OCI-LY7 (cell line): ENCODE measurements around the gene IDUA.

Experiments used
- CTCF ChIP-seq: fragments of 200-600 bp; sonication (generic); conservative IDR thresholded peaks from 2 replicates; pipeline ENCODE4 v1.5.1; 2014; ENCODE audit warnings: mild to moderate bottlenecking, antibody characterized with exemption, low read length, moderate library complexity, mixed read lengths
- EZH2phosphoT487 ChIP-seq: fragments of 200-600 bp; sonication (generic); IDR thresholded peaks from 2 replicates; pipeline ENCODE4 v1.6.1; 2018; ENCODE audit warnings: low read depth, borderline replicate concordance, mild to moderate bottlenecking, mixed run types, antibody characterized with exemption, low read length, moderate library complexity, mixed read lengths

- TF ChIP-seq CTCF (no peak), EZH2phosphoT487 (no peak)
Observed at GRCh38 chr4:959338-960139, 27.3 kb upstream of the IDUA start.
